Measurements from ENCODE around the gene KCNJ18. TPM values are rescaled to one million over a fixed set of nuclear protein-coding genes. Genes with fewer than 3 reads are reported as not detected.
"Not testable (repeated sequence)": the region's sequence is repeated elsewhere in the genome, so short reads cannot be mapped to it uniquely, and the experiment has no call there.

KCNJ18 gene
- total and polyA plus RNA-seq, 2 experiments from 2014 or later = not detected

GRCh38 chr17:21674891-21675738, 17.2 kb upstream of the KCNJ18 start:
- H3K9me2 ChIP-seq (replicated peaks; ENCODE audit: insufficient read depth); H2AFZ ChIP-seq; H3K36me3 ChIP-seq (replicated peaks; ENCODE audit: insufficient read depth, low read depth); H3K4me3 ChIP-seq; DNase-seq (ENCODE audit: low spot score); H3K27ac ChIP-seq; H3K27me3 ChIP-seq; H4K20me1 ChIP-seq (ENCODE audit: insufficient read depth, poor library complexity, severe bottlenecking); H3K4me2 ChIP-seq; H3K9me3 ChIP-seq (ENCODE audit: low read depth); H3K79me2 ChIP-seq; H3K4me1 ChIP-seq (ENCODE audit: insufficient read depth): not testable (repeated sequence)
- 70% methylated on average over 17 of the region's 17 CpGs for WGBS (ENCODE audit: low lambda C conversion rate, missing lambda C conversion rate)

- not testable (repeated sequence) for H3K36me3 ChIP-seq (replicated peaks; ENCODE audit: insufficient read depth, low read depth)
These were observed 16.6 kb upstream of the KCNJ18 start for GRCh38 chr17:21675739-21676130.

GRCh38 chr17:21676281-21677111, 15.8 kb upstream of the KCNJ18 start:
- H3K27ac ChIP-seq = no peak overlapping the region
- H3K9me3 ChIP-seq (ENCODE audit: low read depth) = no peaks in the 10 kb centered on the region

More at GRCh38 chr17:21675739-21676130, 16.6 kb upstream of the KCNJ18 start:
- H2AFZ ChIP-seq; H3K9me3 ChIP-seq (ENCODE audit: low read depth); H3K4me1 ChIP-seq (ENCODE audit: insufficient read depth); H3K27me3 ChIP-seq; H3K4me3 ChIP-seq; H4K20me1 ChIP-seq (ENCODE audit: insufficient read depth, poor library complexity, severe bottlenecking); DNase-seq (ENCODE audit: low spot score); H3K4me2 ChIP-seq; H3K79me2 ChIP-seq; H3K9me2 ChIP-seq (replicated peaks; ENCODE audit: insufficient read depth); H3K27ac ChIP-seq: not testable (repeated sequence)
- 70% methylated on average over 3 of the region's 3 CpGs for WGBS (ENCODE audit: low lambda C conversion rate, missing lambda C conversion rate)

DNA sequence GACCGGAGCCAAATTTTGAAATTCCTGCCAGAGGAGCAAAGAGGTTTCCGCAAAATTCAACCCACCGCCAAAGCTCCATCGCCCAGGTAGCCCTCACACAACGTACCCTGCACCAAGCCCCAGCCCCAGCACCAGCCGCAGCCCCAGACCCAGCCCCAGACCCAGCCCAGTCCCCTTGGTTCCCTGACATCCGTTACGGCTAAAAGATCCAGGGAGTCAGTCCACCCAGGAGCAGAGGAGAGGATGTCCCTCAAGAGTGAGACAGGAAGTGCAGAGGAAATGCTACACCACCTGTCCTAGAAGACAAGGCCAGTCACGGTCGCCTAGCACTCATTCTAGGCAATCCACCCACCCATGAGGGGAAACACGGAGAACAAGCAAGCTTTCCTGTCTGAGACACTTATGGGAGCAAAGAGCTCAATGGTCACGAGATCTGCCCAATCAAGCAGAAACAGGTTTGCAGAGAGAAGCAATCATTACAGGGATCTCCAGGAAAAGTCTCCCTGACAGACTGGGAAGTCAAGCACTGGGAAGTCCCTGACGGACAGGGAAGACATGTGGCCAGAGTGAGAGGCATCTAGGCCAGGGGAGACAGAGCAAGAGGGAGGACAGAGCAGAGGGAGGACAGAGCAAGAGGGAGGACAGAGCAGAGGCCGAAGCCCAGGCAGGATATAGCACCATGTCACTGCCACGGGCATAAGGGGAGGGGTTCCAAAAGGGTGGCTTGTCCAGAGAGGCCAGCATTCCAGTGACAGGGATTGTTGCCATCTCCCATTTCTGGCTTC, 15.0 kb upstream of the KCNJ18 start:
- no peak for DNase-seq (ENCODE audit: low spot score)
- Histone ChIP-seq H4K20me1 (ENCODE audit: insufficient read depth, poor library complexity, severe bottlenecking) (no peaks in the 10 kb centered on the region), H3K9me2 (replicated peaks; ENCODE audit: insufficient read depth) (no peaks in the 10 kb centered on the region), H3K4me1 (ENCODE audit: insufficient read depth) (no peaks in the 10 kb centered on the region), H3K4me3 (no peak overlapping the region), H3K27me3 (no peaks in the 10 kb centered on the region), H3K4me2 (no peak overlapping the region), H3K9me3 (ENCODE audit: low read depth) (no peaks in the 10 kb centered on the region), H3K36me3 (replicated peaks; ENCODE audit: insufficient read depth, low read depth) (no peaks in the 10 kb centered on the region), H3K27ac (no peak overlapping the region), H3K79me2 (no peaks in the 10 kb centered on the region), H2AFZ (no peak overlapping the region)
- WGBS (ENCODE audit: low lambda C conversion rate, missing lambda C conversion rate) = 76% methylated on average over 15 of the region's 15 CpGs
- TF ChIP-seq, protein P1, sequence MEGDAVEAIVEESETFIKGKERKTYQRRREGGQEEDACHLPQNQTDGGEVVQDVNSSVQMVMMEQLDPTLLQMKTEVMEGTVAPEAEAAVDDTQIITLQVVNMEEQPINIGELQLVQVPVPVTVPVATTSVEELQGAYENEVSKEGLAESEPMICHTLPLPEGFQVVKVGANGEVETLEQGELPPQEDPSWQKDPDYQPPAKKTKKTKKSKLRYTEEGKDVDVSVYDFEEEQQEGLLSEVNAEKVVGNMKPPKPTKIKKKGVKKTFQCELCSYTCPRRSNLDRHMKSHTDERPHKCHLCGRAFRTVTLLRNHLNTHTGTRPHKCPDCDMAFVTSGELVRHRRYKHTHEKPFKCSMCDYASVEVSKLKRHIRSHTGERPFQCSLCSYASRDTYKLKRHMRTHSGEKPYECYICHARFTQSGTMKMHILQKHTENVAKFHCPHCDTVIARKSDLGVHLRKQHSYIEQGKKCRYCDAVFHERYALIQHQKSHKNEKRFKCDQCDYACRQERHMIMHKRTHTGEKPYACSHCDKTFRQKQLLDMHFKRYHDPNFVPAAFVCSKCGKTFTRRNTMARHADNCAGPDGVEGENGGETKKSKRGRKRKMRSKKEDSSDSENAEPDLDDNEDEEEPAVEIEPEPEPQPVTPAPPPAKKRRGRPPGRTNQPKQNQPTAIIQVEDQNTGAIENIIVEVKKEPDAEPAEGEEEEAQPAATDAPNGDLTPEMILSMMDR (IDR thresholded peaks at IDR 0.05; ENCODE audit: poor library complexity) = no peak
- TF ChIP-seq EZH2 (IDR thresholded peaks at IDR 0.05; ENCODE audit: borderline replicate concordance) (no peak), EZH2phosphoT487 (IDR thresholded peaks at IDR 0.05; ENCODE audit: low read depth, severe bottlenecking, unreplicated experiment) (no peak)

More at GRCh38 chr17:21676281-21677111, 15.8 kb upstream of the KCNJ18 start:
- Histone ChIP-seq H3K4me1 (ENCODE audit: insufficient read depth) (no peaks in the 10 kb centered on the region), H3K4me2 (no peak overlapping the region), H3K36me3 (replicated peaks; ENCODE audit: insufficient read depth, low read depth) (no peaks in the 10 kb centered on the region), H2AFZ (no peak overlapping the region), H3K79me2 (no peaks in the 10 kb centered on the region), H3K27me3 (no peaks in the 10 kb centered on the region), H3K4me3 (no peak overlapping the region), H3K9me2 (replicated peaks; ENCODE audit: insufficient read depth) (no peaks in the 10 kb centered on the region), H4K20me1 (ENCODE audit: insufficient read depth, poor library complexity, severe bottlenecking) (no peaks in the 10 kb centered on the region)
- no peak for DNase-seq (ENCODE audit: low spot score)
- TF ChIP-seq EZH2 (IDR thresholded peaks at IDR 0.05; ENCODE audit: borderline replicate concordance) (no peak), EZH2phosphoT487 (IDR thresholded peaks at IDR 0.05; ENCODE audit: low read depth, severe bottlenecking, unreplicated experiment) (no peak)
- TF ChIP-seq, protein P1 (IDR thresholded peaks at IDR 0.05; ENCODE audit: poor library complexity) = no peak
- WGBS (ENCODE audit: low lambda C conversion rate, missing lambda C conversion rate) = 80% methylated on average over 30 of the region's 30 CpGs
